WTC11 (cell line): Measurements from ENCODE around the gene TFB1M. TPM values are rescaled to one million over a fixed set of nuclear protein-coding genes. Genes with fewer than 3 reads are reported as not detected.
A peak's percentile ranks its signal among the peaks of the same experiment; 100 is the strongest.
"Not testable (repeated sequence)": the region's sequence is repeated elsewhere in the genome, so short reads cannot be mapped to it uniquely, and the experiment has no call there.

Experiments
- ATAC-seq: fragments of 200-7000 bp; cut with Tn5 transposase; 2 replicates; pipeline ENCODE4 v1.10.0; 2021; ENCODE audit warnings: mild to moderate bottlenecking, moderate library complexity
- CTCF ChIA-PET: fragments of 300-600 bp; sonication (Branson Sonifier 250); formaldehyde crosslinking; loops from one replicate; lab custom pipeline; 2021; ENCODE audit warnings: antibody characterized with exemption; lab: Charles Lee
- POLR2A ChIA-PET: fragments of 350-600 bp; sonication (Branson Sonifier 250); formaldehyde crosslinking; loops from one replicate; lab custom pipeline; 2021; ENCODE audit warnings: antibody characterized with exemption; lab: Charles Lee
- DNase-seq: peaks from one replicate; pipeline ENCODE4 v3.0.0; 2021; ENCODE audit warnings: low spot score
- H3K27ac Mint-ChIP-seq: 2 replicates; pipeline ENCODE4 v1.8.0; 2021; ENCODE audit warnings: mixed read lengths
- H3K27me3 Mint-ChIP-seq: 2 replicates; pipeline ENCODE4 v1.8.0; 2021; ENCODE audit warnings: low read depth, mild to moderate bottlenecking, moderate library complexity, mixed read lengths
- H3K36me3 Mint-ChIP-seq: 2 replicates; pipeline ENCODE4 v1.8.0; 2021; ENCODE audit warnings: mixed read lengths
- H3K4me1 Mint-ChIP-seq: 2 replicates; pipeline ENCODE4 v1.8.0; 2022; ENCODE audit warnings: mixed read lengths
- H3K4me3 Mint-ChIP-seq: 2 replicates; pipeline ENCODE4 v1.8.0; 2021; ENCODE audit warnings: mild to moderate bottlenecking, moderate library complexity, mixed read lengths
- H3K9me3 Mint-ChIP-seq: 2 replicates; pipeline ENCODE4 v1.8.0; 2021; ENCODE audit warnings: mixed read lengths
- ARID4B ChIP-seq: sonication (generic); formaldehyde crosslinking; IDR thresholded peaks from 2 replicates; pipeline ENCODE4 v1.8.0; 2023; ENCODE audit warnings: missing genetic modification reagents, mild to moderate bottlenecking, borderline replicate concordance
- CDX4 ChIP-seq: fragments of 250-450 bp; sonication (Bioruptor Pico); IDR thresholded peaks from 2 replicates; pipeline ENCODE4 v1.9.0; 2021; ENCODE audit warnings: moderate library complexity, mild to moderate bottlenecking, inconsistent platforms, borderline replicate concordance
- E2F5 ChIP-seq: sonication (generic); formaldehyde crosslinking; IDR thresholded peaks from 2 replicates; pipeline ENCODE4 v1.8.1; 2022; ENCODE audit warnings: mild to moderate bottlenecking, moderate library complexity, missing genetic modification reagents
- ERG ChIP-seq: fragments of 250-450 bp; sonication (Bioruptor Pico); IDR thresholded peaks from 2 replicates; pipeline ENCODE4 v1.8.0; 2021; ENCODE audit warnings: mild to moderate bottlenecking
- ESRRA ChIP-seq: sonication (generic); formaldehyde crosslinking; IDR thresholded peaks from 2 replicates; pipeline ENCODE4 v1.8.1; 2022; ENCODE audit warnings: mild to moderate bottlenecking, missing genetic modification reagents, borderline replicate concordance
- FOXP4 ChIP-seq: sonication (generic); formaldehyde crosslinking; IDR thresholded peaks from 2 replicates; pipeline ENCODE4 v1.8.0; 2022; ENCODE audit warnings: mild to moderate bottlenecking, missing genetic modification reagents
- GABPB1 ChIP-seq: sonication (generic); formaldehyde crosslinking; IDR thresholded peaks from 2 replicates; pipeline ENCODE4 v1.8.1; 2023; ENCODE audit warnings: mild to moderate bottlenecking, missing genetic modification reagents
- JUN ChIP-seq: sonication (generic); formaldehyde crosslinking; IDR thresholded peaks from 2 replicates; pipeline ENCODE4 v1.8.0; 2023; ENCODE audit warnings: mild to moderate bottlenecking, missing genetic modification reagents
- NFYB ChIP-seq: sonication (generic); formaldehyde crosslinking; conservative IDR thresholded peaks from 2 replicates; pipeline ENCODE4 v1.8.0; 2022; ENCODE audit warnings: low read depth, missing genetic modification reagents
- NR3C1 ChIP-seq: sonication (generic); formaldehyde crosslinking; conservative IDR thresholded peaks from 2 replicates; pipeline ENCODE4 v1.8.1; 2023; ENCODE audit warnings: low read depth, mild to moderate bottlenecking, missing genetic modification reagents
- PREB ChIP-seq: sonication (generic); formaldehyde crosslinking; IDR thresholded peaks from 2 replicates; pipeline ENCODE4 v1.8.1; 2022; ENCODE audit warnings: mild to moderate bottlenecking, missing genetic modification reagents, moderate library complexity, borderline replicate concordance
- SP1 ChIP-seq: sonication (generic); formaldehyde crosslinking; conservative IDR thresholded peaks from 2 replicates; pipeline ENCODE4 v1.8.1; 2022; ENCODE audit warnings: missing genetic modification reagents
- ZBTB43 ChIP-seq: sonication (generic); formaldehyde crosslinking; IDR thresholded peaks from 2 replicates; pipeline ENCODE4 v1.8.1; 2023; ENCODE audit warnings: mild to moderate bottlenecking, missing genetic modification reagents
- ZNF263 ChIP-seq: sonication (generic); formaldehyde crosslinking; IDR thresholded peaks from 2 replicates; pipeline ENCODE4 v1.8.1; 2022; ENCODE audit warnings: low read depth, mild to moderate bottlenecking, moderate library complexity, missing genetic modification reagents
- total RNA-seq: library from RNA; stranded (reverse); gene quantifications from 3 replicates; pipeline ENCODE4 v1.2.3, GENCODE V29; 2021

Gene TFB1M
- total RNA-seq, 1 experiment from 2014 or later = 41.8 TPM

- CTCF ChIA-PET = interaction anchor here (0.6 to 1.4 kb wide), 6 partner anchors 13 to 761 kb away, joined by 3 to 4 read pairs (median 3); no protein-coding TSS in a partner anchor
- POLR2A ChIA-PET = no interaction called here
- no peak overlapping the region for H3K4me3 Mint-ChIP-seq
- H3K27ac Mint-ChIP-seq = no peak overlapping the region
- H3K36me3 Mint-ChIP-seq = peaks cover 8% of the 10 kb centered on the region
- TF ChIP-seq CDX4 (no peak), JUN (no peak)
- peaks cover 5% of the 10 kb centered on the region; the same call in 1 of the 2 replicates for H3K4me1 Mint-ChIP-seq
- peaks cover 33% of the 10 kb centered on the region for H3K9me3 Mint-ChIP-seq
- H3K27me3 Mint-ChIP-seq = no peaks in the 10 kb centered on the region; the same call in none of the 2 replicates
- DNase-seq (no peak), ATAC-seq (peak; percentile 92)
Measured at GRCh38 chr6:155340464-155341129, 26.3 kb upstream of the TFB1M start.

- CTCF ChIA-PET = interaction anchor here (0.6 to 1.4 kb wide), 8 partner anchors 13 to 762 kb away, joined by 3 to 4 read pairs (median 3); no protein-coding TSS in a partner anchor
- ATAC-seq, H3K36me3 Mint-ChIP-seq: not testable (repeated sequence)
Measured at GRCh38 chr6:155339929-155340328, 25.6 kb upstream of the TFB1M start.

GRCh38 chr6:155338237-155338636, 24.0 kb upstream of the TFB1M start:
- ATAC-seq, DNase-seq, H3K27me3 Mint-ChIP-seq, H3K27ac Mint-ChIP-seq, H3K36me3 Mint-ChIP-seq, CTCF ChIA-PET, H3K4me1 Mint-ChIP-seq, POLR2A ChIA-PET, H3K4me3 Mint-ChIP-seq: not testable (repeated sequence)
- H3K9me3 Mint-ChIP-seq = peaks cover 24% of the 10 kb centered on the region

More at GRCh38 chr6:155339929-155340328, 25.6 kb upstream of the TFB1M start:
- H3K4me1 Mint-ChIP-seq, H3K4me3 Mint-ChIP-seq, POLR2A ChIA-PET, H3K27me3 Mint-ChIP-seq, H3K27ac Mint-ChIP-seq, DNase-seq: not testable (repeated sequence)
- peaks cover 32% of the 10 kb centered on the region for H3K9me3 Mint-ChIP-seq

- CTCF ChIA-PET = no interaction called here
- no peak for ATAC-seq
- TF ChIP-seq NR3C1 (CRISPR knock-in tag) (no peak), PREB (CRISPR knock-in tag) (no peak), ARID4B (CRISPR knock-in tag) (no peak), ZBTB43 (CRISPR knock-in tag) (no peak), ZNF263 (no peak), ERG (CRISPR knock-in tag) (no peak), ESRRA (CRISPR knock-in tag) (no peak), E2F5 (CRISPR knock-in tag) (no peak), SP1 (CRISPR knock-in tag) (no peak), NFYB (CRISPR knock-in tag) (no peak), GABPB1 (no peak), FOXP4 (CRISPR knock-in tag) (no peak)
Measured at GRCh38 chr6:155335265-155335664, 21.0 kb upstream of the TFB1M start.

More at GRCh38 chr6:155335265-155335664, 21.0 kb upstream of the TFB1M start:
- Mint-ChIP-seq H3K27me3 (no peaks in the 10 kb centered on the region; the same call in none of the 2 replicates), H3K4me1 (peaks cover 5% of the 10 kb centered on the region; the same call in 1 of the 2 replicates), H3K27ac (no peak overlapping the region), H3K36me3 (peaks cover 5% of the 10 kb centered on the region; the same call in 1 of the 2 replicates), H3K9me3 (peaks cover 24% of the 10 kb centered on the region), H3K4me3 (no peak overlapping the region)
- POLR2A ChIA-PET = no interaction called here
- no peak for DNase-seq
